CD14-positive monocyte (primary cell): ENCODE results near the gene TBC1D3B. TPM values are rescaled to one million over a fixed set of nuclear protein-coding genes. Genes with fewer than 3 reads are reported as not detected.
A peak's percentile ranks its signal among the peaks of the same experiment; 100 is the strongest.

Source experiments
- DNase-seq, 3 donors: peaks; one replicate each; pipeline ENCODE4 v3.0.0-alpha.2; 2011 to 2022
- H2AFZ ChIP-seq: 2 replicates; pipeline ENCODE4 v1.6.0; 2012; ENCODE audit warnings: mild to moderate bottlenecking, low read depth, low read length, inconsistent platforms; ENCODE audit not compliant: insufficient read depth, poor library complexity, severe bottlenecking
- H3K27ac ChIP-seq, 2 donors: 1 replicate in 1 of 2; 2 replicates in 1 of 2; pipeline ENCODE4 v1.5.1; 2012 to 2013; ENCODE audit warnings: low read length in 2 of 2, control low read depth in 1 of 2, inconsistent platforms in 1 of 2, low read depth in 1 of 2, mild to moderate bottlenecking in 1 of 2
- H3K27me3 ChIP-seq, 2 donors: one replicate each; pipeline versions ENCODE4 v1.6.0 to v1.6.1; 2011 to 2013; ENCODE audit warnings: low read length in 2 of 2; ENCODE audit not compliant: control insufficient read depth in 2 of 2, insufficient read depth in 2 of 2
- H3K36me3 ChIP-seq, 2 donors: replicated peaks in 1 of 2; 1 replicate in 1 of 2; 2 replicates in 1 of 2; pipeline versions ENCODE4 v1.5.1 to v1.6.1; 2012 to 2013; ENCODE audit warnings: low read length in 2 of 2, control low read depth in 1 of 2, inconsistent platforms in 1 of 2, mild to moderate bottlenecking in 1 of 2; ENCODE audit not compliant: insufficient read depth in 2 of 2, control insufficient read depth in 1 of 2
- H3K4me1 ChIP-seq, 2 donors: 1 replicate in 1 of 2; 2 replicates in 1 of 2; pipeline versions ENCODE4 v1.5.1 to v1.6.1; 2012 to 2013; ENCODE audit warnings: low read length in 2 of 2, control low read depth in 1 of 2, inconsistent platforms in 1 of 2, mild to moderate bottlenecking in 1 of 2, moderate library complexity in 1 of 2; ENCODE audit not compliant: insufficient read depth in 2 of 2, control insufficient read depth in 1 of 2
- H3K4me2 ChIP-seq: replicated peaks from 2 replicates; pipeline ENCODE3; 2012; ENCODE audit warnings: low read length, moderate library complexity, mild to moderate bottlenecking; ENCODE audit not compliant: poor library complexity, severe bottlenecking; ENCODE audit errors: extremely low read depth
- H3K4me3 ChIP-seq, 3 experiments: fragments of 200-600 bp in 1 of 3; sonication (generic) in 1 of 3; replicated peaks in 1 of 3; 1 replicate in 2 of 3; 2 replicates in 1 of 3; pipeline ENCODE4 v1.5.1; 2011 to 2013; ENCODE audit warnings: low read length in 3 of 3, mild to moderate bottlenecking in 3 of 3, control low read depth in 2 of 3, low read depth in 2 of 3, inconsistent platforms in 1 of 3, moderate library complexity in 1 of 3
- H3K79me2 ChIP-seq: 2 replicates; pipeline ENCODE4 v1.6.0; 2012; ENCODE audit warnings: mild to moderate bottlenecking, control low read depth, inconsistent platforms, low read length, moderate library complexity; ENCODE audit not compliant: insufficient read depth
- H3K9ac ChIP-seq: 2 replicates; pipeline ENCODE4 v1.6.0; 2017; ENCODE audit warnings: low read length, mild to moderate bottlenecking; ENCODE audit not compliant: insufficient read depth, poor library complexity, severe bottlenecking
- H3K9me3 ChIP-seq, 2 donors: replicated peaks in 1 of 2; 1 replicate in 1 of 2; 2 replicates in 1 of 2; pipeline versions ENCODE4 v1.5.1 to v1.6.1; 2012 to 2013; ENCODE audit warnings: low read length in 2 of 2, control low read depth in 1 of 2; ENCODE audit not compliant: control insufficient read depth in 1 of 2, insufficient read depth in 1 of 2
- H4K20me1 ChIP-seq: 2 replicates; pipeline ENCODE4 v1.6.0; 2012; ENCODE audit warnings: mild to moderate bottlenecking, low read length, control low read depth, moderate library complexity; ENCODE audit not compliant: insufficient read depth
- H3K27ac Mint-ChIP-seq, 7 donors: one replicate each; pipeline ENCODE4 v1.8.0; 2020; ENCODE audit warnings: mild to moderate bottlenecking in 7 of 7, mixed read lengths in 7 of 7, moderate library complexity in 6 of 7, inconsistent platforms in 2 of 7
- H3K27me3 Mint-ChIP-seq, 3 donors: one replicate each; pipeline ENCODE4 v1.8.0; 2021 to 2022; ENCODE audit warnings: low read depth in 3 of 3, mild to moderate bottlenecking in 3 of 3, mixed read lengths in 3 of 3, moderate library complexity in 3 of 3, inconsistent platforms in 1 of 3
- H3K36me3 Mint-ChIP-seq, 2 donors: one replicate each; pipeline ENCODE4 v1.8.0; 2020; ENCODE audit warnings: mixed read lengths in 2 of 2, inconsistent platforms in 1 of 2, mild to moderate bottlenecking in 1 of 2
- H3K4me1 Mint-ChIP-seq: one replicate; pipeline ENCODE4 v1.8.0; 2020; ENCODE audit warnings: mild to moderate bottlenecking, mixed read lengths
- H3K4me3 Mint-ChIP-seq, 2 donors: one replicate each; pipeline ENCODE4 v1.8.0; 2020; ENCODE audit warnings: mild to moderate bottlenecking in 2 of 2, mixed read lengths in 2 of 2, moderate library complexity in 1 of 2
- H3K9me3 Mint-ChIP-seq, 7 donors: one replicate each; pipeline ENCODE4 v1.8.0; 2020 to 2022; ENCODE audit warnings: mixed read lengths in 7 of 7, mild to moderate bottlenecking in 6 of 7, moderate library complexity in 6 of 7, inconsistent platforms in 2 of 7
- CTCF ChIP-seq: fragments of 200-600 bp; IDR thresholded peaks from one replicate; pipeline ENCODE4 v1.8.0; 2022; ENCODE audit warnings: antibody characterized with exemption, mild to moderate bottlenecking
- WGBS: methylation state at CpG from one replicate; pipeline ENCODE4 v1.1.5; 2013; ENCODE audit warnings: missing lambda C conversion rate; ENCODE audit not compliant: insufficient coverage; 5-methylcytosine and 5-hydroxymethylcytosine counted together
- intact Hi-C, 2 donors: fragments of 100-400 bp; cut with micrococcal nuclease; formaldehyde crosslinking; loops; one replicate each; pipeline versions ENCODE4 v1.15.0 to v1.15.1; 2023
- polyA plus RNA-seq, 3 donors: library from polyadenylated mRNA; depleted of rRNA in 1 of 3; unstranded in 2 of 3; stranded (reverse) in 1 of 3; fragments of 300-500 nt in 2 of 3; fragments of >200 nt in 1 of 3; fragmentation: Illumina TruSeq in 2 of 3; gene quantifications; 1 replicate in 2 of 3; 2 replicates in 1 of 3; pipeline ENCODE4 v1.2.3, GENCODE V29; 2012 to 2021

The TBC1D3B gene
- polyA plus RNA-seq, 3 donors = 1.8 TPM; not detected in 2

DNA sequence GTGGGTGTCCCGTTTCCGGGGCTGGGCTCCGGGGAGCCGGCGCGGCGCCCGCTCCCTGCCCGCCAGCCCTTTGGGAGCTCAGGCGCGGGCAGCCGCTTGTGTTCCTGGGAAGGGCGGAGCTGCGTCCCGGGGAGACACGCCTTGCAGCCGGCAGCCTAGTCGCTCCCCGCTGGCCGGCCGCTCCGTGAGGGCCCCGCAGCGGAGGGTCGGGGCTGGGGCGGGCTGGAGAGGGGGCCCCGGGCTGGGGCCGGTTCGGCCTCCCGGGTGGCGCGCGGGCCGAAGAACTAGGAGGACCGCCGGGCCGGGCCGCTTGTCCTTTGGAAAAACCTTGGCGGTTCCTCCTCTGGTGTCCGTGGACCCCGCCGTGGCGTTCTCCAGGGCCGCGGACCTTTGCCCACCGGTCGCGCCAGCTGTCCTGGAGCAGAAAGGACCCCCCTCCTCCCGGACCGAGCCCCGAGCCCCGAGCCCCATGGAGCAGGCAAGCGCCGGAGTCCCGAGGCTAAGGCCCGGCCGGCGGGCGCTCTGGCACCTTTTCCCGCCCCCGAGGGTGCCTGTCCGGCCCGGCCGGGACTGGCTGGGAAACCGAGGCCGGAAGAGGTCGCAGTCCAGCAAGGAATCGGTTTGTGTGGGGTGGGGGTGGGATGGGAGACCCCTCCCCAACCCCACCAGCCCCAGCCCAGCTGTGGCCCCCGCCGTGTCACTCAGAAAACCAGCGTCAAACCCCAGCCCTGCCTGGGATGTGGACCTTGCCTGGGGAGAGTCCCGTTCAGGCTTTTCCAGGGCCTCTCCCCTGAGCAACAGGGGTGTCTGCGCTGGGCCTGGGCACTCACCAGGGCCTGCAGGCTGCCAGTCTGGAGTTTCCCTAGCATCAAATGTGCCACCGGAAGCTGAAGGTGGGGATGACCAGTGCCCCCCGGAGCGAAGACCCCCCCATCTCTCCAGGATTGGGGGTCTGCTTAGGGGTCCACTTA, 6.8 kb upstream of the TBC1D3B start:
- DNase-seq = peak in 2 of 3 donors; percentile 64 to 72
- Mint-ChIP-seq H3K4me3 (peak overlapping the region; percentile 80 to 94), H3K27me3 (peaks cover 11 to 15% (median 15%) of the 10 kb centered on the region in 3 donors), H3K27ac (peak overlapping the region in 5 of 7 donors; percentile 48 to 93 (median 84)), H3K4me1 (peaks cover 54% of the 10 kb centered on the region), H3K9me3 (no peaks in the 10 kb centered on the region), H3K36me3 (peaks cover 0 to 4% of the 10 kb centered on the region in 2 donors)
- Histone ChIP-seq H3K27ac (peak overlapping the region; percentile 49 to 83), H3K9ac (peak overlapping the region; percentile 91), H3K4me2 (peak overlapping the region; percentile 88), H2AFZ (peak overlapping the region; percentile 95), H3K4me3 (peak overlapping the region; percentile 41 to 76 (median 47)), H4K20me1 (no peaks in the 10 kb centered on the region), H3K36me3 (no peaks in the 10 kb centered on the region), H3K27me3 (peaks cover 0 to 6% of the 10 kb centered on the region in 2 donors), H3K79me2 (peaks cover 19% of the 10 kb centered on the region), H3K9me3 (no peaks in the 10 kb centered on the region), H3K4me1 (peaks cover 48 to 53% of the 10 kb centered on the region in 2 donors)
- TF ChIP-seq CTCF = no peak
- 1% methylated on average over 22 of the region's 76 CpGs for WGBS
- intact Hi-C loops = loop anchor here (1.0 to 5.0 kb wide), 3 partner anchors 12 to 34 kb away; no protein-coding TSS in a partner anchor

- TF ChIP-seq CTCF = no peak
- intact Hi-C loops = loop anchor here in 1 of 2 donors (5.0 kb wide), 1 partner anchor 35 kb away; no protein-coding TSS in a partner anchor
- no peaks in the 10 kb centered on the region for H3K9me3 ChIP-seq
- peak overlapping the region; percentile 95 for H2AFZ ChIP-seq
- peak overlapping the region; percentile 88 for H3K4me2 ChIP-seq
- peaks cover 45% of the 10 kb centered on the region for H3K4me1 Mint-ChIP-seq
- peaks cover 0 to 6% of the 10 kb centered on the region in 2 donors for H3K27me3 ChIP-seq
- no peaks in the 10 kb centered on the region for H3K9me3 Mint-ChIP-seq
- DNase-seq = peak in 1 of 3 donors; percentile 27
- H3K27ac Mint-ChIP-seq = peak overlapping the region; percentile 4 to 88 (median 78)
- peaks cover 19% of the 10 kb centered on the region for H3K79me2 ChIP-seq
- peaks cover 39 to 44% of the 10 kb centered on the region in 2 donors for H3K4me1 ChIP-seq
- peak overlapping the region; percentile 35 to 83 for H3K27ac ChIP-seq
- no peaks in the 10 kb centered on the region for H4K20me1 ChIP-seq
- H3K36me3 Mint-ChIP-seq = peaks cover 0 to 4% of the 10 kb centered on the region in 2 donors
- peak overlapping the region; percentile 91 for H3K9ac ChIP-seq
- H3K36me3 ChIP-seq = no peaks in the 10 kb centered on the region
- H3K27me3 Mint-ChIP-seq = peaks cover 11 to 15% (median 14%) of the 10 kb centered on the region in 3 donors
- peak overlapping the region; percentile 26 to 76 (median 47) for H3K4me3 ChIP-seq
- peak overlapping the region; percentile 77 to 94 for H3K4me3 Mint-ChIP-seq
- WGBS = 50% methylated on average over 31 of the region's 48 CpGs
These were observed 6.0 kb upstream of the TBC1D3B start for GRCh38 chr17:36182176-36183000.
